HG02678 (cell line): ENCODE results near the gene SULF2.

Experiments
- ATAC-seq: cut with Tn5 transposase; IDR thresholded peaks from one replicate; pipeline ENCODE4 v1.9.1; 2021; ENCODE audit warnings: mild to moderate bottlenecking, moderate library complexity; ENCODE audit not compliant: unreplicated experiment

SULF2 gene

DNA sequence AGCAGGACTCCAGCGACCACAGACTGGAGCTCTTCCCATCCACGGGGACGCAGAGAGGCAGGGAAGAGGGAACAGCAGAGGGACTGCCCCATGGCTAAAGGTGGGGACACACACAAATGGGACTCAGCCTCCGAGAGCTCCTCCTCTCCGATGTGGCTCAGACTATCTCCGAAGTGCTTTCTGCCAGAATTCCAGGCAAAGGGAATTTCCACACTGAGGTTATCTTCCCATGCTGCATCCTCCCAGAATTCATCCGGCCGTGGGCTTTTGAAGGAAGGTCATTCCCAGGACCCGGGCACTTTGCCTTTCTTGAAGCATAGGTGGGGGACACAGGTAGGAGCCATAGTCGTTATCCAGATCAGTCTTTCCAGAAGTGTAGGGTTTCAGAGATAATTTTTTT is 67.9 kb downstream of the SULF2 start:
- no peak for ATAC-seq

DNA sequence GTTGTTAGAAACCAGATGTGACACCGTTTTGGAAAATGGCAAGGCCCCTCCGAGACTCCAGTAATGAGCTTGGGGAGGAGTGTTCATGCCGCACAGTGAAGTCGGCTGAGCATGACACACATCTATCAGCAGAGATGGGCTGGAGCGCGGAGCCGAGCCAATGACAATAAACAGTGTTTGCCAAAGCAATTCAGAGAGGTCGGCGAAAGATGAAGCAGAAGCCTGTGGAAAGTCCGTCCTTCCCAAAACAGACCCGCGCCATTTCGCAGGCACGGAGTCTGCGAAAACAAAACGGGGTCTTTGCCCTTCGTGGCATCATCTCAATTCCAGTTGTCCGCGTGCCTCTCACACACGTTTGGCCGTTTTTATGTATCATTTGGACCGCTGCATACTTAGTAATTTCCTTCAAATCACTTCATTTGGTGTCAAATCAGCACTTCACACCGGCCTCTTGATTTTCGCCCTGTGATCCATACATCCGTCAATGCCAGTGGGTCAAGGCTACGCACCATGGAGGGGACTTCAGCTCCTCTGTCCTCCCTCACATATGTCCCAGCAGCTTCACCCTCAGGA is 71.3 kb downstream of the SULF2 start:
- no peak for ATAC-seq

DNA sequence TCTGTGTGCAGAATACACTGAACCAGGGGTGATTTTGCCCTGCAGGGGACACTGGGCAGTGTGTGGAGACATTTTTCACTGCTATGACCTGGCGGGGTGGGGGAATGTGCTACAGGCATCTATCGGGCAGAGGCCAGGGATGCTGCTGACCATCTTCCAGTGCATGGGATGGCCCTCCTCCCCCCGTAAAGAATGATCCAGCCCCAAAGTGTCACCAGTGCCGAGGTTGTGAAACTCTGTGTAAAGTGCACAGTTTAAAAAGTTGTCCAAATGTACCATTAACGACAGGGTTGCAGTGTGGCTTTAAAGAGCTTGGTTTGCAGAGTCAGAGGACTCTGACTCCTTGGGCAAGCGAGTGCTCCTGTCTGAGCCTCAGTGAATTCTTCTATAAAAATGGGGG is 72.1 kb downstream of the SULF2 start:
- no peak for ATAC-seq

DNA sequence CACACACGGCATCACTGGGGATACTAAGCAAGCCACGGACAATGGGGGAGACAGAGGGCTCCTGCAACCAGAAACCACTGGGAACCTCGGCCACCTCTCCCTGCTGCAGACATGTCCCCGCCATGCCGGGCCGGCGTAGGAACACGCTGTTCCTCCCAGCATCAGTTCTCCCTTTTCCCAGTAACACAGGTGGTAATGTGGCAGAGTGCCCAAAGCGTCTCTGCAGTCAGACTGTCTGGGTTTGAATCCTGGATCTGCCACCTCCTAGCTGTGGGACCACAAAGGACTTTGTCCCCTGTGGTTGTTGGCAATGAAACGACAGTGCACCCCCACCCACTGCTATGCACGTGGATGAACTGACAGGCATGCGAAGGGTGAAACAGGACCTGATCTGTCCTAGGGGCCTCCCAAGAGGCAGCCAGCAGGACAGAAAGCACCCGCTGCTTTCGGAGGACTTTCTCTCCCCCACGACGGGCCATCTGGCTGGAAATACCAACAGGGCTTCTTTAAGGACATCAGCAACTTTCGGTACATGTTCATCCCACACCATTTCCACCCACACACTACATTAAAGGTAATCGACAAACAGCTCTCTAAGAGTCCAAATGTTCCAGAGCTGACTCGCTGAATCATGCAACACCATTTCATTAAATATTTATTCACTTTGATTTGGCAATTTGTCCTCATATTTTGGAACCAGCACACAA is 74.1 kb downstream of the SULF2 start:
- no peak for ATAC-seq

DNA sequence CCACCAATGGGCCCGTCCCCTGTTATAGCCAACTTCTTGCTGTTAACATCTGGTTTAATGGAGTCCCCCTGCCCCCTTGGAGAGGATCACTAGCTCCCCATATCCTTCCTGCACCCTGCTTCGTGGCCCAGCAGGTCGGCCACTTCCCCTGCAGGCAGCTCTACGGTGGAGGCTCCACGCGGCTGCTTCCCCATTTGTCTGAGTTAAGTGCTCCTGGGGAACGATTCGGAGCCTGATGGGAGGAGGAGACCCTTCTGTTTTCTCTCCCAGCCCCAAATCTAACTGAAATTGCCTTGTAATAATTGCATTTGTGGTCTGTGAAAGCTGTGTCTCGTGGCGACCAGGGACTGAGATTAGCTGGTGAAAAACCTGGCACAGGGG is 74.6 kb downstream of the SULF2 start:
- no peak for ATAC-seq

DNA sequence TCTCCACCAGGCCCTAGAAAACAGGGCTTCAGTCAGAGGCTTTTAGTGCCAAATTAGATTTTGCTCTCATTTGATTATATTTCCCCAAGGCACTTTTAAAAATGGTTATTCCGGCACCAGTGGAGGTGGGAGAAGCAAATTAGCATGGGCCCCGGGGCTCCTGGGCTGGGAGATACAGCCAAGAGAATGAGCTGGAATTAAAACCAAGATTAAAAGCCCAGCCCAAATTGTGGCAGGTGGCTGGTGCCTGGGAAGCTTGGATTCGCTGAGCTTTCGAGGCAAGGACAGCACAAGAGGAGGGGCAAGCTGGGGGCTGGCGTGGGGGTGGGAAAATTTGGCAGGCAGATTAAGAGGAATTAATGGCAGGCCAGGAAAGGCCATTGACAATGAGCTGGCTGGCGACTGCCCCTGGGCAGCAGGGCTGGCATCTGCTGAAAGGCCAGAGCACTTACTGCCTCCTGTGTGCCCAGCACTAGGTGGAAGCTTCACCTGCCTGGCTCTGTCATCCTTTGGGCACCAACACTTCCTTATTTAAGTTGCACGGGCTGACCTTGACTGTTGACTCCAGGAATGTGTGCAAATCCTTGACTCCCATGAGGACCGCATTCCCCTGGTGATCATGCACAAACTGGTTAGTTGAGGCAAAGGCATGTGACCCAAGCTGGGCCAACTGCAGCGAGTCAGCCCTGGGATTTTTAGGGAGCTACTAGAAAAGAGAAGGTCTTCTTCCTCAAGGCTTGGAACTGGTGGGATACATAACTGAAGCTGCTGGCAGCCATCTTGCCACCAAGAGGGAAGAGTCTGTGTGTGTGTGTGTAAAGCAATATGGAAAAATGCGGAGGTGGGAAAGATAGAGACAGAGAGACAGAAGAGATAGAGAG is 76.1 kb downstream of the SULF2 start:
- ATAC-seq = no peak

DNA sequence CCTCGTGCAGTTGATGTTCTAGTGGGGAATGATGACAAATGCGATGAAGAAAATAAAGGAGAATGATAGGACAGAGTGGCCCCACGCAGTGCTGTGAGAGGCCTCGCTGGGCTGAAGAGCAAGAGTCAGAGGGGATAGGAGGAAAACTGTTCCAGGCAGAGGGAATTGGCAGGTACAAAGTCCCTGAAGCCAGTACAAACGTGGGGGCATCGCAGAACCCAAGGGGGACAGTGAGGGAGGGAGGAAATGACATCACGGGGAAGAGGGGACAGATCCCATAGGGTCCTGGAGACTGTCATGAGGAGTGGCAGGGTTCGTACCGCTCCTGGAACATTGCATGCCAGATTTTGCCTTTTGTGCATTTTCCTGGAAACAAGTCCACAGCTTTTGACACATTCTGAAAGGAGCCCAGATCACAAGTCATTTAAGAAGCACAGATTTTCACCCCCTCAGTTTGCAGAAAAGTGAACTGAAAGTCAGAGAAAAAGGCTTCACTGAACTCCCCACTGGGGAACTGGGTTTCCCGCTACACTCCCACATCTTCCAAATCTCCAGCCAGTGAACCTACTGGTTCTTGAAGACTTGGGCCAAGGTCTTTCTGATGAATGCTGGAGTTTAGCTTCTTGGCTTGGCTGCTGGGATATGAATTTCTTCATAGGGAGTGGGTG is 77.0 kb downstream of the SULF2 start:
- no peak for ATAC-seq

DNA sequence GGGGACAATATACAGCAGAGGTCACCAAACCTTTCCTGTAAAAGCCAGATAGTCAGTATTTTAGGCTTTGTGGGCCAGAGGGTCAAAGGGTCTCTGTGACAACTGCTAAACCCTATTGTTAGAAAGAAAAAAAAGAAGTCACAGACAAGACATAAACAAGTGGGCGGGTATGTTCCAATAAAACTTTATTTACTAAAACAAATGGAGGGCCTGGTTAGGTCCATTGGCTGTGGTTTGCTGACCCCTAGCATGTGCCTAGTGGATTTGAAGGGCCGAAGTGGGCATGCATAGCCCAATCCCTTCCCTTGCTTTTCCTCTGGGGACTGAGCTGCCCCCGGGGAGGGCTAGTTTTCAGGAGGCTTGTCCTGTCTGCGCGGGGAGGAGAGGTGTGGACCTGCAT is 78.9 kb downstream of the SULF2 start:
- ATAC-seq = no peak

DNA sequence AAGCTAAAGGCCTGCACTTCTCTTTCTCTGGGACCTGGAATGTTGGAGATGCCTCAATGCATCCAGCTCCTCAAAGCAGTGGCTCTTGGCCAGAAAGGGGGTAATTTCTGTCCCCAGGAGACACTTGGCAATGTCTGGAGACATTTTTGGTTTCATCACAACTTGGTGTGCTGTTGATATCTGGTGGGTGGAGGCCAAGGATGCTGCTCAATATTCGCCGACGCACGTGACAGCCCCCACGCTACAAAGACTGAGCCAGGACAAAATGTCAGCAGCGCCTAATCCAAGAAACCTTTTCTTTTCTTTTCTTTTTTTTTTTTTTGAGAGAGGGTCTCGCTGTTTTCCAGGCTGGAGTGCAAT is 79.8 kb downstream of the SULF2 start:
- no peak for ATAC-seq

DNA sequence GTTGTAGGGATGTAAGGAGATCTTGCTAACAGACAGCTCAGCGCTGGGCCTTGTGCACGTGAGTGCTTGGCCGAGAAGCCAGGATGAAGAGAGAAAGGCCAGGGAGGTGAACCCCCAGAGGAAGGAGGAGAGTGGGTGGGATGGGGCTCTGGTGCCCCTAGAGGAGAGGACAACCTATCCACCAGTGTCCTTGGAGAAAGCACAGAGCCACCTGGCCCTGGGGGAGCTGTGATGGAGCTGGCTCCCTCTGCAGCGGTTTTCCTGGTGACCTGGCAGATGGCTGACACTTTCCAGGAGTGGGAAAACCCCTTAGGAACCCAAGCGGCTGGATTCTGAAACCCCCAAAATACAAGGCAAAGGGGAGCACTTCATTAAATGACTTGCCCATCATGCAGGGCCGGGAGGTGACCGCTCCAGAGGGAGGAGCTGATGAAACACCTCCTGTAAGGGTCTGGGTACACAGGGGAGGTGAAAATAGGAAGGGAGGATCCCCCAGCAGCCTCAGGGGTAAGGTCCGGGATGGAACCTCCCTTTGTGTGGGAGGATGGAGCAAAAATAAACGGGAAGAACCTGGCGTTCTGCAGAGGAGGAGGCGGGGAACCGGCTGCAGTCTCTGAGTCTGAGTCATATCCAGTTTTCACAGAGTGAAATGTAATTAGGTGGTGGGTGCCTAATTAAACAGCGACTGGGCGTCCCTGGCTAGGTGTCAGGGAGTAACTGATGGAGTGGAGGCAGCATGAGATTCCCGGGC is 80.4 kb downstream of the SULF2 start:
- ATAC-seq = no peak

DNA sequence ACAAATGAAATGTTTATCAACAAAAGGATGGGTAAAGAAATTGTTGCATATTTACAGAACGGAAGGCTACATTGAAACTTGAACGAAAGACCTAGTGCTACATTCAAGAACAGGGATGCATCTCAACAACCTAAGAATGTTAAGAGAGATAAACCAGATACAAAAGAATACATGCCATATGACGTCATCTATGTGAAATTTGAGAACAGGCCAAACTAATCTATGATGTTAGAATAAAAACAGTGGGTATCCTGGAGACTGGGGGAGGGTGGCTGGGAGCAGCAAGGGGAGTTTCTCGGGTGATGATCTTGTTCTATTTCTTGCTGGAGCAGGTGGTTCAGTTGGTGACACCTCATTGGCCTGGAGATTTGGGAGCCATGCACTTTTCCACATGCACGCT is 81.5 kb downstream of the SULF2 start:
- no peak for ATAC-seq

DNA sequence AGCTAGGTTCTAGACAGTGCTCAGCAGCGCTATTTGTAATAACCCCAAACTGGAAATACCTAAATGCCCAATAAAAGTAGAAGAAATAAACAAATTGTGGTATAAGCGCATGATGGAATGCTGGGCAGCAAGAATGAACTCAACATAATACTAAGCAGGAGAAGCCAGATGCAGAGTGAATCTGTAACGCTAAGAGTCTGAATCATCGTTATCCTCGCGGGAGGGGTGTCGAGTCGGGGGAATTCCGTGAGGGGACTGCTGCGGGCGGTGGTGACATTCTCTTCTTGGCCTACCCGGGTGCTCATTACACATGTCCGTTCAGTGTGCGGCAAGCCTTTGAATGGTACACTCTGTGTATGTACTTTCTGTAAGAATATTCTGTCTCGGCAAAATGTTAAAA is 83.7 kb downstream of the SULF2 start:
- ATAC-seq = no peak

DNA sequence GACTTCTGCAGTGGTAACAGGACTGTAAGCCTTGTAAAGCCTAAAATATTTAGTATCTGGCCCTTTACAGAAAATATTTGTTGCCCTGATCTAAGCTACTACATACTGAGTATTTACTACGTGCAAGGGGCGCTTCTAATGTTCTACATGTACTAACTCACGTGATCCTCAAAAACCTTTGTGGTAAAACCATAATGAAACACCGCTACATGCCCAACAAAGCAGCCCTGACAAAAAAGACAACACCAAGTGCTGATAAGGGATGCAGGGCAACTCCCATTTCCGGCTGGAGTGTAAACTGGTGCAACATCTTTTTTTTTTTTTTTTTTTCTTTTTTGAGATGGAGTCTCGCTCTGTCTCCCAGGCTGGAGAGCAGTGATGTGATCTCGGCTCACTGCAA is 85.0 kb downstream of the SULF2 start:
- ATAC-seq = no peak

DNA sequence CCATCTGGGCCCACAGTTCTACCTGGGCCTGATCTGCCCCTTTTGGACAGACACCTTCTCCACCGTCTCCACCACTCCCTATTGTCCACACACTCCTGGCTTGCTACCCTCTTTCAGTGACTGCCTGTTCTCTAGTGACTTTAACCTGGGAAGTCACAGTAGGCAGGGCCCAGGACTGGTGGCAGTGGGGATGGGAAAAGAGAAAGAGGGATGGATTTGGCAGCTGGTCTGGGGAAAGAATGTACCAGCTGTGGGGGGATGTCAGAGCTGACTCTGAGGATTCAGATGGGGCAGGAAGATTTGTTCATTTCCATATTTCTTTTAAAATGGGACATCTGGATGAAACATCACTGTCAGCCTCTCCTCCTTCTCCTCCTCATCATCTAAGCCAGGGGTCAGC is 85.5 kb downstream of the SULF2 start:
- ATAC-seq = no peak

DNA sequence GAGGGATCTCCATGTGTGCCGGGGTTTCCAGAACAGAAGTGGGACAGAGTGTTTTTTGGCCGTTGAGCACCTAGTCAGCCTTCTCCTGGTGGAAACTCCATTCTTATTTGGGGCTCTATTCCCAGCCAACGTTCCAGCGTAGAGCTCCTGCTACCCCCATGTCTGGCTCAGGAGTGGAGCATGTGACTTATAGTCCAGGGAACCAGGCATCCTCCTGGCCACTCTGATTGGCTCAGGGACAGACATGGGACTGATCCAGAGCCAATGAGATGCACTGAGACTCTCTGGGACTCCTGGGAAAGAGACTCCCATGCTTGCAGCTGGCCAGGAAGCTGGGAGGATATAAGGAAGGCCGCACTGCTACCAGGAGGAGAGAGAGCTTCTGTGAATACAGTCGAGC is 87.1 kb downstream of the SULF2 start:
- ATAC-seq = no peak

DNA sequence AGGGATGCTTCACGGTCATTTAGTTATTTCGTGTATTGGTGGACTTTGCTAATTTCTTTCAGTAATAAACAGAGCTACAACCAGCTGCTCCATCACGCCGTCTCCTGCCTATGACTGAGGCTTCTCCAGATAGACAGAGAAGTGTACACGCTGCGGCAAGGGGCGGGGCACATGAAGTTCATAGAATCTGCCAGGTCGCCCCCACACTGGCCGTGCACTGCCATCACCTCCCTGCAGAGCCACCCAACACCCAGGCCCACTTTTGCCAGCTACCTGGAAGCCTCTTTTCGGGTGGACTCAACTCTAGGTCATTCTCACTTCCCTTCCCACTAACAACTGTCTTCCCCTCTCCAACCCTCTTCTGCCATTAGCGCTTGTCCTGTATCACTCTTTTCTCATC is 88.4 kb downstream of the SULF2 start:
- ATAC-seq = no peak

DNA sequence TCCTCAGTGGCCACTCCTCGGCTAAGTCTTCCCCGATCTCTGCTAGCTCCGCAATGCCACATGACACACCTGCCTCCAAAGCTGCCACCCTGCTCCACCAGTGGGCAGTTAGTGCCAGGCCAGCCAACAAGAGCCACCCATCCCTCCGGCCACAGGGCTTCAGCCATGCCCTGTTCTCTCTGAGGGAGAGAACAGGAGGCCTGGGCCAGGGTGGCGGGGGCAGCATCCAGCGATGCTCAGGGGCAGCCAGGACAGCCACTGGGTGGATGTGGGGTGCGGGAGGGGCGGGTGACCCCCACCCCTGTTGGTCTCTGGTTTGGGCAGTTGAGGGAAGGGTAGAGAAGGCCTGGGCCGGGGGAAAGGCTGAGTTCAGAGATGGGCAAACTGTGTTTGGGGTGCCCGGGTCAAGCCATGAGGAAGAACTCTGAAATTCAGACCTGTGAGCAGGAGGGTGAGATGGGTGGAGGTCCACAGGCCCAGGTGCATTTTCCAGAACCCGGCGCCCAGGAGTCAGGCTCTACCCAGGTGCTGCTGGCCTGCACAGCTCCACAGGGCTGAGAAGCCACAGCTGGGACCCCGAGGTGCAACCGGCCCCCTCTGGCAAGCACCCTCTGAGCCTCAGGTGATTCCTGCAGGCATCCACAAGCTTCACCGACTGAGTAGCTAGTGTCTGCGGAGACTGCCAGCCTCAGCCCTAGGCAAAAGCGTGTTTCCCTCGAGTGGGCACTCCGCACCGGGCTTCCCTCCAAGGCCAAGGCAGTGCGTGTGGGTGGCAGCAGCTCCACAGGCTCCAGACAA is 91.1 kb downstream of the SULF2 start:
- no peak for ATAC-seq

DNA sequence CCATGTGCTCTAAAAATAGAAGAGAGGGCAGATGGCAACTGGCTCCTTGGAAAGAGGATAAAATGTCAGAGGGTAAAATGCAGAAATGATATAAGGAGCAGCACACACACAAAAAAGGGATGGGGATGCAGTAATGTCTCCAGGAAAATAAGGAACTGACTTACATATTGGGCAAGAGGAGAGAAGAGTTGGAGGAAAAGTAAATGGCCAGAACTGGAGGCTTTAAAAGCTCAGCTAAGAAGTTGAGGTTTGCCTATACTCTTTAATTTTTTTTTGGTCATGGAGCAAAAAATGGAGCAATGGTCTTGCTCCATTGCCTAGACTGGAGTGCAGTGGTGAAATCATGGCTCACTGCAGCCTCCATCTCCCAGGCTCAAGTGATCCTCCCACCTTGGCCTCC is 93.7 kb downstream of the SULF2 start:
- no peak for ATAC-seq

DNA sequence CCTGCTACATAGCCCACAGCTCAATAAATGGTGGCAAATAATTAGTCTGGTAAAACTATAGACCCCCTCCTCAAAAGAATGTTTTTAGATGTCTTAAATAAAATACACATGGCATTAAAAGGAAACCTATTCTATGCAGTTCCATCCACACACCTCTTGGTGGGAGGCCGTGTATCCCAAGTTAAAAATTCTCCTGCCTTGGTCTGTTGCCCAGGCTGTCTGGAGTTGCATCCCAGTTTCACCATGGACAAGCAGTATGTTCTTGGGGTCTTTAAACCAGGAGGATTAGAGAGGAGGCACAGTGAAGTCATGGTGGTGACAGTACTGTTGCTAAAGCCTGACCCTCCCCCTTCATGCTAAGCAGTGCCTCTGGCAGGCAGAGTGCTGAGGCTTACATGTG is 95.5 kb downstream of the SULF2 start:
- ATAC-seq = no peak
